Activated T-cell treated with anti-CD3 and anti-CD28 coated beads for 4 hours (primary cell): ENCODE data around the gene GRIK2.
"Not testable (repeated sequence)": the region's sequence is repeated elsewhere in the genome, so short reads cannot be mapped to it uniquely, and the experiment has no call there.

Source experiments
- DNase-seq: peaks from one replicate; pipeline ENCODE4 v3.0.0-alpha.2; 2020

GRIK2 gene

DNA sequence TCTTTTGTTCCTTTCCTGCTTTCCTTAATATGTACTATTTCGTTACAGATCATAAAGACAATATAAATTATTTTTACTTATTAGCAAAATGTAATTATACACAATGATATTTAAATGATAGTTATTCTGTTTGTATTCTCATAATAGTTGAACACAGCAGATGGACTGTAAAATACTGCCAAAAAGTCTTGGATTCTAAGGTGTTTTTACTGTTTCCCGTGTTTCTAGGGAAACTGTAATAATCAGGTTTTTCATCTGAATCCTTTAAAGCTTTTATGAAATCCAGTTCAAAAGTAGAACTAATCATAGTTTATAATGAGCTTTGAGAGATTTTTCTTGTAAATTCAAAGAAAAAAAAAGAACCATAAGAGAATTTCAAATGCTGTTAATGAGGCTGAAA is 148.4 kb downstream of the GRIK2 start:
- DNase-seq = no peak

DNA sequence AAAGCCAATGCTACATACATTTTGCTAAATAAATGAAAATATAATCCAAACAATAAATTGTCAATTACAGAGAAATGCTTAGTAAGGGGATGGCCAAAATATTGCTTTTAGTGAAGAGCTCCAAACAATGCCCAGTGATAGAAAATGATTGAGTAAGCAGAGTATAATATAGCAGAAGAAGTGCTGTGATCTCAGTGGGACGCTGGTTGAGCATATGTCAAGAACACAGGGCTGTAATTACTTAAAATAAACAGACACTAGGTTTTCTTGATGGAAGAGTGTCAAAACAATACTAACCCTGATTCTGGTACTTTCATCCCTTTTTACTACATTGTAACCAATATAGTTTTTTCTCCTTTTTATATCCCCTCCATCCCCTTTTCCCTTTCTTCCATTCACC is 150.3 kb downstream of the GRIK2 start:
- no peak for DNase-seq

GRCh38 chr6:101544286-101544685 is 150.8 kb downstream of the GRIK2 start:
- DNase-seq = no peak

- DNase-seq = no peak
These were observed 151.7 kb downstream of the GRIK2 start for GRCh38 chr6:101545191-101545590.

DNA sequence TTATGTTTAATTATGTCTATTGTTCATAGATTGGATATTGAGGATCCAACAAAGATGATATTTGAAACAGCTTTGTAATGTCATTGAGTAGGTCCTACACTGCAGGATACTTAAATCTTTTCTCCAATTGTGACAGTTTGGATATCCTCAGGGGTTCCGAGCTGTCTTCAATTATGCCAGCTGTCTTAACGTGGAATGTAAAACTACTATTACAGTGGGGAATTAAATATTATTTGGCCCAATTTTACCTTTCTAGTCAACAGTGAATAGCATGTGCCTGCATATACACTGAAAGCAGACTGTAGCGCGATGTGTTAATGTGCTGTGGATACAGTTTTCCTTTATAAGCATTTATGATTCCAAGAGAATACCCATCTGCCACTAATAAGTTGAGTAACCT is 156.9 kb downstream of the GRIK2 start:
- DNase-seq = no peak

- no peak for DNase-seq
These were observed 160.7 kb downstream of the GRIK2 start for GRCh38 chr6:101554231-101554630.

DNA sequence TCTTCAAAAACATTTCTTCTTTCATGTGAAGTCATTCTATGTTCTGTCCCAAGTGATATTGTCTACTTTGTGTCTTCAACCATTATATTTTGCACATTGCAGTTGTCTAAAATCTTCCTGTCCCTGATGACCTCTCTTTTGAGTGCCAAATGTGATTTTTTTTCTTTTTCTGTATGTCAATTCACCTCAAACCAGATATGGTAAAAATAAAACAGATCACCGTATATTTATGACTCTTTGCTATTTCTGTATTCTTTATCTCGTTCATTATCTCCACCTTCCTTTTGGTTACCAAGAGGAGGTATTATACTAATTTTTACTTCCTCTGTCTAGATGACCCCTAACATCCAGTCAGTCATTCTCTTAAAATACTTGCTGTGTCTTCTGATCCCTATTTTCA is 165.2 kb downstream of the GRIK2 start:
- DNase-seq = no peak

GRCh38 chr6:101572627-101573026 is 179.1 kb downstream of the GRIK2 start:
- DNase-seq = no peak

- DNase-seq = no peak
These were observed 183.6 kb downstream of the GRIK2 start for GRCh38 chr6:101577091-101577490.

DNA sequence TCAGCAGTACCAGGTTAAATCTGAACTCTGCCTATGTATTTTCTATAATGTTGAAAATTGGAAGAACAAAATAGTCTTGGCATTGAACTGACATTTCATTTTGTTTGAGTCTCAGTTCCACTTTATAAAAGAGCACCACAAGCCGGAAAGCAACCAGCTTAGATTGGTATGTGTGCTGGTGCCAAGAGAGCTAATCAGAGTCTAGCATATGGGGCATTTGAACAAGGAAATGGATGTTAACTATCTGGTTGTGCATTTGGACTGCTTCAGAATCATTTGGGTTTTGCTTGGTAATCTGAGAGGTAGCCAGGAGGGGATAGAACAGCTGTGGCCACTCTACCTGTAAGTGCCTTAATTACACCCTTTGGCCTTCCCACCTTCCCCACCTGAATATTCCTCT is 184.8 kb downstream of the GRIK2 start:
- no peak for DNase-seq

- DNase-seq = no peak
These were observed 189.3 kb downstream of the GRIK2 start for GRCh38 chr6:101582792-101583191.

- DNase-seq = no peak
These were observed 192.0 kb downstream of the GRIK2 start for GRCh38 chr6:101585501-101585900.

GRCh38 chr6:101588343-101588742 is 194.8 kb downstream of the GRIK2 start:
- DNase-seq = no peak

- no peak for DNase-seq
These were observed 201.8 kb downstream of the GRIK2 start for GRCh38 chr6:101595276-101595675.

DNA sequence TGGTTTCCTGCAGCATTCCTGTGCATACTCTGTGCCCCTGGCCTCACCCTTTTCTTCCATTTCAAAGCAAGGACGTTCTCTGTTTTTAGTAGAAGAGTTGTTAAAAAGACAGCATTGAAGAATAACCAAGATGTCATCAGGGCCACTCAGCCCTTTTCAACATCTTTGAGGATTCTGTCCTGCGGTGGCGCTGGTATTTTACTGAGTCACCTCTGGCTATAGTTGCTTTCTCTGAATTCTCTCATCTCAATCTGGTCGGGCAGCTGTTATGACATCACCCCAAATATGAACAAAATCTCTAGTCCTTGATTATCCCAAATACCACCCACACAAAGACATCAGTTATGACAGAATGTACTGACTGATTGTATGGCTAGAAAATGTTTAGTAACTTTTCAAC is 204.2 kb downstream of the GRIK2 start:
- DNase-seq = no peak

DNA sequence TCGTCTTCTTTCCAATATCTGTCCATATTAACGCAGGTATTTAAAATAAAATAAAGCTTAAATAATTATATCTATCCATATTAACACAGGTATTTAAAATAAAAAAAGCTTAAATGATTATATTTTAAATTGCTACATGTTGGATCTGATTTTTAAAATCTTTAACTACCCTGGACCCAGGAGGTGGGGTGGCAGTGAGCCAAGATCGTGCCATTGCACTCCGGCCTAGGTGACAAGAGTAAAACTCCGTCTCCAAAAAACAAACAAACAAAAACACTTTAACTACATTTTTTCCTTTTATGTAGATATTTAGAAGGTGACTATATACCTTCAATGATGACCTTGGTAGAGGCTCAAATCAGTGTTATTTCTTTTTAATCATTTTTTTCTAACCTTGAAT is 211.9 kb downstream of the GRIK2 start:
- no peak for DNase-seq

- no peak for DNase-seq
These were observed 212.4 kb downstream of the GRIK2 start for GRCh38 chr6:101605874-101606273.

DNA sequence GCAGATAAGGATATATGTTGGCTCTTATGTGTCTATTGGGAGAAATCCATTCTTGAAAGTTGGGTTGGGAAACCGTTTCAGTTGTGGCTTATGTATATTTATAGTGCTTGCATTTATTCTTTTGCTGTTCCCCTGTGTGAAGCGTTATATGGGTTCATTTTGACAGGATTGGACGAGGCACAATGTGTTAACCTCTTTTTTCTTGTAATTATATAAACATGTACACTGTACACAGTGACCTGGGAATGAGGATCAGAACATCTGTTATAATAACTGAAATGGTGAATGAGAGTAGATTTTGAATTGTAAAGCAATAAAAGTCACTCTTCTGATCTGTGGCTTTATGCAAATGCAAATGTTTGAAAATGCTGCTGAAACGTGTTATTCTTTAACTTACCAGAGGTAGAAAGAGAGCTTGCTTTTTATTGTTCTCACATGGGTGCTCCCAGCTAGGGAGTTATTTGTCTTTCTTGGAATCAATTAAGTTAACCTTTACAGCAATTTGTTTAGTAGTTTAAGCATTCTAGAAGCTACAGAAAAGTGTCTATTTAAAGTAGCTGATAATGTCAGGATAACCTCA is 213.7 kb downstream of the GRIK2 start:
- no peak for DNase-seq

DNA sequence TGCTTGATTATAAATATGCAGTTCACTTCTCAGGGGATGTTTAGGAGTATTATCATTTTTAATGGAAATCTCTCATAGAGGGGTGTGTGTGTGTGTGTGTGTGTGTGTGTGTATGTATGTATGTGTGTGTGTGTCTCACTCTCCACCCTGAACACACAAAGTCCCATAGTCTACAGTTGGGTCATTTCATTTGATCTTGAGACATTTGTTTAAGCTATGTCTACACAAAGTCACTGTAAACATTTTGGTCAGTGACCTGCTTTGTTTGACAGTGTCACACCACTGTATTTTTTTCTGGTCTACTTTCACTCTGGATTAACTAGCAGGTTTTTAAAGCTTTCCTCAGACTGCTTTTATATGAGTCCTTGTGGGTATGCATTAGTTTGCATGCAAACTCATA is 215.2 kb downstream of the GRIK2 start:
- no peak for DNase-seq

DNA sequence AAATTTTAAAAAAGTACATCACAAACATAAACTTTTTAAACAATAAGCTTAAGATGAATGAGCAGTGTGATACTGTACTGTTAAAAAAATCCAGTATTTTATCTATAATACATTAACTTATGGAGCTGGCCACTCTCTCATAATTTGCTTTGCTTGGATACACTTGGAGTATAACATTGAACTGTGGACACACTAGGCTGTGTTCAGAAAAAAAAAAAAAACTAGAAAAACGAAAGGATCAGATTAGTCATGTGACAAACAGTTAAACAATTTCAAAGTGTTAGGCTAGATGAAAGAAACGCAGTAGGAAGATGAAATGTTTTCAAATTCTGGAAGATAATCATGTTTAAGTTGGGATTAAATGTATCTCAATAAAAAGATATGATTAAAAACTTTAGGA is 220.0 kb downstream of the GRIK2 start:
- DNase-seq = no peak

- no peak for DNase-seq
These were observed 221.3 kb downstream of the GRIK2 start for GRCh38 chr6:101614774-101615173.

- no peak for DNase-seq
These were observed 232.8 kb downstream of the GRIK2 start for GRCh38 chr6:101626269-101626668.

- DNase-seq = no peak
These were observed 237.4 kb downstream of the GRIK2 start for GRCh38 chr6:101630941-101631340.

DNA sequence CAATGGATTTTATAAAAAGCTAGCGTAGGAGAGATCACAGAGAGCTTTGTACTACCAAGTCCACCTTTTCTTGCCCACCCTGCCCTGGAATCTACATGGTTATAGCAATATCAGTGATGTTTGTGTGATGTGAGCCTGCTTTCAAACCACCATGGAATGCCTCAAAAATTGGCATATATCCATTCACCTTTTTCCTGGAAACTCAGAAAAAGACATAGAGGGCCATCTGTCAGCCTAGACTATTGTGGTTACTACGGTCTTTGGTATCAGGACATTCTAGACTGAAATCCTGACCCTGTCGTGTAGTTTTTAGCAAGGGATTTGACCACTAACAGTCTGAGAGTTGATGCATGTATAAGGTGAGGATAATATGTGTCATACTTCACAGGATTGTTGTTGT is 239.6 kb downstream of the GRIK2 start:
- DNase-seq = no peak

- not testable (repeated sequence) for DNase-seq
These were observed 245.4 kb downstream of the GRIK2 start for GRCh38 chr6:101638865-101639264.

- DNase-seq = no peak
These were observed 246.6 kb downstream of the GRIK2 start for GRCh38 chr6:101640131-101640530.
